DOHH2 (cell line): ENCODE measurements around the gene TMEM98.
"Not testable (repeated sequence)": the region's sequence is repeated elsewhere in the genome, so short reads cannot be mapped to it uniquely, and the experiment has no call there.

Source experiments
- H3F3A ChIP-seq: fragments of 200-600 bp; sonication (generic), shearing (Covaris generic); 2 replicates; pipeline ENCODE4 v1.6.0; 2016; ENCODE audit warnings: antibody characterized with exemption, mild to moderate bottlenecking; ENCODE audit not compliant: control insufficient read depth, insufficient read depth
- H3K27ac ChIP-seq: fragments of 200-600 bp; sonication (generic); 2 replicates; pipeline ENCODE4 v1.5.1; 2014; ENCODE audit warnings: low read depth, mild to moderate bottlenecking, low read length, moderate library complexity
- H3K27me3 ChIP-seq: fragments of 200-600 bp; sonication (generic); 2 replicates; pipeline ENCODE4 v1.6.1; 2014; ENCODE audit warnings: mild to moderate bottlenecking, low read length, mixed read lengths; ENCODE audit not compliant: control insufficient read depth
- H3K36me3 ChIP-seq: fragments of 200-600 bp; sonication (generic); 2 replicates; pipeline ENCODE4 v1.6.1; 2014; ENCODE audit warnings: mild to moderate bottlenecking, low read length, moderate library complexity, mixed read lengths; ENCODE audit not compliant: control insufficient read depth
- H3K4me1 ChIP-seq: fragments of 200-600 bp; sonication (generic); 2 replicates; pipeline ENCODE4 v1.6.1; 2014; ENCODE audit warnings: mild to moderate bottlenecking, low read length, mixed read lengths; ENCODE audit not compliant: control insufficient read depth
- H3K4me2 ChIP-seq: fragments of 200-600 bp; sonication (generic); 2 replicates; pipeline ENCODE4 v1.6.0; 2014; ENCODE audit warnings: mild to moderate bottlenecking, low read length, moderate library complexity
- H3K4me3 ChIP-seq: fragments of 200-600 bp; sonication (generic); 2 replicates; pipeline ENCODE4 v1.5.1; 2014; ENCODE audit warnings: mild to moderate bottlenecking, low read length, mixed read lengths
- H3K79me2 ChIP-seq: fragments of 200-600 bp; sonication (generic); 2 replicates; pipeline ENCODE4 v1.6.1; 2014; ENCODE audit warnings: mild to moderate bottlenecking, low read length, mixed read lengths; ENCODE audit not compliant: control insufficient read depth
- H3K9me2 ChIP-seq: fragments of 200-600 bp; sonication (generic); replicated peaks from 2 replicates; pipeline ENCODE4 v1.6.1; 2014; ENCODE audit warnings: mild to moderate bottlenecking, low read length, mixed read lengths; ENCODE audit not compliant: control insufficient read depth
- H3K9me3 ChIP-seq: fragments of 200-600 bp; sonication (generic); 2 replicates; pipeline ENCODE4 v1.6.1; 2014; ENCODE audit warnings: antibody characterized with exemption, low read length, mixed read lengths; ENCODE audit not compliant: control insufficient read depth, insufficient read depth
- H4K20me1 ChIP-seq: fragments of 200-600 bp; sonication (generic); 2 replicates; pipeline ENCODE4 v1.6.0; 2014; ENCODE audit warnings: low read depth, mild to moderate bottlenecking, antibody characterized with exemption, low read length, moderate library complexity; ENCODE audit not compliant: control insufficient read depth, insufficient read depth
- EZH2phosphoT487 ChIP-seq: fragments of 200-600 bp; sonication (generic); IDR thresholded peaks from 2 replicates; pipeline ENCODE4 v1.6.1; 2017; ENCODE audit warnings: borderline replicate concordance, mild to moderate bottlenecking, antibody characterized with exemption, low read length, moderate library complexity, mixed read lengths
- TF ChIP-seq, protein P1 (sequence below): fragments of 200-600 bp; sonication (generic); IDR thresholded peaks from one replicate; pipeline ENCODE4 v1.5.1; 2014; ENCODE audit warnings: antibody characterized with exemption, mild to moderate bottlenecking, low read depth, low read length; ENCODE audit not compliant: poor library complexity, severe bottlenecking

Gene TMEM98

DNA sequence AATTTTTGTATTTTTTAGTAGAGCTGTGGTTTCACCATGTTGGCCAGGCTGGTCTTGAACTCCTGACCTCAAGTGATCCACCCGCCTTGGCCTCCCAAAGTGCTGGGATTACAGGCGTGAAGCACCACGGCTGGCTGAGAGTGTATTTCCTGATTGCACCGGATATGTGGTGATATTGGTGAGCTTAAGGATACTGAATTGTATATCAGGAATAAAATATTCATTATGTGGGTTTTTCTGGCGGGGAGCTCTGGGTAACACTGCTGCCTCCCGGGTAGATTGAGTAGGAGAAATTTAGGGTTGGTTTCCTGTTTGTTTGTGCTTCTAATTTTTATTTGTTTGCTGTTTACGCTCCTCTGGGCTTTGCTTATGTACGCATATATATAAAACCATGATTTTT lies 7.7 kb upstream of the TMEM98 start:
- H3K27ac ChIP-seq: no peak overlapping the region
- H3K4me2 ChIP-seq: no peak overlapping the region
- H3F3A ChIP-seq: no peaks in the 10 kb centered on the region
- no peaks in the 10 kb centered on the region for H3K9me2 ChIP-seq
- no peak for TF ChIP-seq EZH2phosphoT487
- TF ChIP-seq, protein P1, sequence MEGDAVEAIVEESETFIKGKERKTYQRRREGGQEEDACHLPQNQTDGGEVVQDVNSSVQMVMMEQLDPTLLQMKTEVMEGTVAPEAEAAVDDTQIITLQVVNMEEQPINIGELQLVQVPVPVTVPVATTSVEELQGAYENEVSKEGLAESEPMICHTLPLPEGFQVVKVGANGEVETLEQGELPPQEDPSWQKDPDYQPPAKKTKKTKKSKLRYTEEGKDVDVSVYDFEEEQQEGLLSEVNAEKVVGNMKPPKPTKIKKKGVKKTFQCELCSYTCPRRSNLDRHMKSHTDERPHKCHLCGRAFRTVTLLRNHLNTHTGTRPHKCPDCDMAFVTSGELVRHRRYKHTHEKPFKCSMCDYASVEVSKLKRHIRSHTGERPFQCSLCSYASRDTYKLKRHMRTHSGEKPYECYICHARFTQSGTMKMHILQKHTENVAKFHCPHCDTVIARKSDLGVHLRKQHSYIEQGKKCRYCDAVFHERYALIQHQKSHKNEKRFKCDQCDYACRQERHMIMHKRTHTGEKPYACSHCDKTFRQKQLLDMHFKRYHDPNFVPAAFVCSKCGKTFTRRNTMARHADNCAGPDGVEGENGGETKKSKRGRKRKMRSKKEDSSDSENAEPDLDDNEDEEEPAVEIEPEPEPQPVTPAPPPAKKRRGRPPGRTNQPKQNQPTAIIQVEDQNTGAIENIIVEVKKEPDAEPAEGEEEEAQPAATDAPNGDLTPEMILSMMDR: no peak
- no peaks in the 10 kb centered on the region for H3K27me3 ChIP-seq
- H3K4me3 ChIP-seq: no peak overlapping the region
- H3K79me2 ChIP-seq: no peaks in the 10 kb centered on the region
- no peaks in the 10 kb centered on the region for H3K9me3 ChIP-seq
- H4K20me1 ChIP-seq: no peaks in the 10 kb centered on the region
- H3K36me3 ChIP-seq: no peaks in the 10 kb centered on the region
- H3K4me1 ChIP-seq: no peaks in the 10 kb centered on the region

DNA sequence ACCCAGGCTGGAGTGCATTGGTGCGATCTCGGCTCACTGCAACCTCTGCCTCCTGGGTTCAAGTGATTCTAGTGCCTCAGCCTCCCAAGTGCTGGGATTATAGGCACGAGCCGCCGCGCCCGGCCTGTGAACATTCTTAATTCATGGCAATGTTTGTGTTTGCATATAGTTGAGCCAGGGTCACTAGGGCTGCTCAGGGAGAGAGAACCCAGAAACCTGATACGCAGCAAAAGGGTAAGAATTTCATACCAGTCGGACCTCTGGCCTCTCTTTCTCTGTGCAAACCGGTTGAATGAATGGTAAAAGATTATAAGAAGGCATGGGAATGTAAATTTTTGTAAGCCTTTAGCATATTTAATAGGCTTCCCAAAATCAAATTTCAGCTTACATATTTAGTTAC lies 6.9 kb upstream of the TMEM98 start:
- Histone ChIP-seq H3K9me3 (no peaks in the 10 kb centered on the region), H3K36me3 (no peaks in the 10 kb centered on the region), H3K4me1 (no peaks in the 10 kb centered on the region), H3K27me3 (no peaks in the 10 kb centered on the region), H3K9me2 (no peaks in the 10 kb centered on the region), H3K4me3 (no peak overlapping the region), H3K4me2 (no peak overlapping the region), H3K27ac (no peak overlapping the region), H3F3A (no peaks in the 10 kb centered on the region), H4K20me1 (no peaks in the 10 kb centered on the region), H3K79me2 (no peaks in the 10 kb centered on the region)
- TF ChIP-seq, protein P1: no peak
- no peak for TF ChIP-seq EZH2phosphoT487

DNA sequence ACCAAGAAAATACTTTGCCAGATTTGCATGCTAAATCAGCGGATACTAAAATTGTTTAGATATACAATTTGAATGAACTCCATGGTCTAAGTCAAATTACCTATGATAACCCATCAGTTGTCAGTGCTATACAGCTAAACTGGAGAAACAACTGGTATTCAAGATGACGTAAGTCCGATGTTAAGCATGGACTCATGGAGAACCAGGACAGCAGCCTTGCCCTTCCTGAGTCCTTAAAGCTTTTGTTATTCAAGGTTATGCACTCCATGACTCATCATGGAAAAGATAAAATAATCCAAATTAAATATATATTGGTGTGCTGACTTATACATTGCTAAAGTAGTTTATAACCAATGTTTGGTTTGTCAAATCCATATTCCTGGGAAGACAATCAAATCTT lies 4.0 kb upstream of the TMEM98 start:
- H3F3A ChIP-seq, H3K36me3 ChIP-seq, H3K4me2 ChIP-seq, H3K79me2 ChIP-seq, H3K4me3 ChIP-seq, H3K9me3 ChIP-seq, H4K20me1 ChIP-seq, H3K4me1 ChIP-seq, H3K27ac ChIP-seq, H3K9me2 ChIP-seq: not testable (repeated sequence)
- peaks cover 14% of the 10 kb centered on the region for H3K27me3 ChIP-seq

GRCh38 chr17:32926183-32926582 lies 1.8 kb upstream of the TMEM98 start:
- no peak overlapping the region for H3K4me2 ChIP-seq
- H3F3A ChIP-seq: no peaks in the 10 kb centered on the region
- no peak for TF ChIP-seq EZH2phosphoT487
- H3K4me3 ChIP-seq: no peak overlapping the region
- H3K79me2 ChIP-seq: no peaks in the 10 kb centered on the region
- no peaks in the 10 kb centered on the region for H3K4me1 ChIP-seq
- no peaks in the 10 kb centered on the region for H3K9me2 ChIP-seq
- H3K36me3 ChIP-seq: no peaks in the 10 kb centered on the region
- H4K20me1 ChIP-seq: no peaks in the 10 kb centered on the region
- H3K27me3 ChIP-seq: peaks cover 25% of the 10 kb centered on the region
- H3K9me3 ChIP-seq: no peaks in the 10 kb centered on the region
- H3K27ac ChIP-seq: no peak overlapping the region

GRCh38 chr17:32926789-32927188 lies 1.2 kb upstream of the TMEM98 start:
- H3K27ac ChIP-seq, H3K79me2 ChIP-seq, H3K9me2 ChIP-seq, H3K4me1 ChIP-seq, H3K36me3 ChIP-seq, H4K20me1 ChIP-seq, H3F3A ChIP-seq, H3K4me3 ChIP-seq, H3K9me3 ChIP-seq, H3K4me2 ChIP-seq: not testable (repeated sequence)
- peaks cover 25% of the 10 kb centered on the region for H3K27me3 ChIP-seq
